Mesenchymal stem cell (in vitro differentiated cells and primary cell): ENCODE measurements around the gene PNMT.

Experiments used
- DNase-seq: peaks from one replicate; pipeline ENCODE4 v3.0.0-alpha.2; 2013
- H2AFZ ChIP-seq: one replicate; pipeline ENCODE4 v1.6.1; 2013; ENCODE audit warnings: low read depth, mild to moderate bottlenecking, control low read depth, inconsistent platforms, low read length, moderate library complexity
- H2AK5ac ChIP-seq: 2 replicates; pipeline ENCODE4 v1.6.1; 2013; ENCODE audit warnings: low read length, moderate library complexity, mild to moderate bottlenecking, inconsistent platforms; ENCODE audit not compliant: severe bottlenecking
- H2BK120ac ChIP-seq: one replicate; pipeline ENCODE4 v1.6.1; 2013; ENCODE audit warnings: low read depth, mild to moderate bottlenecking, inconsistent platforms, low read length, moderate library complexity
- H2BK12ac ChIP-seq, 2 experiments: one replicate each; pipeline ENCODE4 v1.6.1; 2013; ENCODE audit warnings: inconsistent platforms in 2 of 2, low read length in 2 of 2, mild to moderate bottlenecking in 2 of 2, moderate library complexity in 2 of 2, control low read depth in 1 of 2
- H2BK15ac ChIP-seq: one replicate; pipeline ENCODE4 v1.6.1; 2013; ENCODE audit warnings: mild to moderate bottlenecking, low read depth, inconsistent platforms; ENCODE audit not compliant: poor library complexity, severe bottlenecking
- H2BK5ac ChIP-seq: 2 replicates; pipeline ENCODE4 v1.6.1; 2013; ENCODE audit warnings: low read depth, mild to moderate bottlenecking, low read length, control low read depth, inconsistent platforms; ENCODE audit not compliant: poor library complexity, severe bottlenecking
- H3K14ac ChIP-seq, 2 experiments: one replicate each; pipeline ENCODE4 v1.6.1; 2013; ENCODE audit warnings: inconsistent platforms in 2 of 2, low read length in 2 of 2, control low read depth in 1 of 2, mild to moderate bottlenecking in 1 of 2, moderate library complexity in 1 of 2
- H3K18ac ChIP-seq, 2 experiments: one replicate each; pipeline ENCODE4 v1.6.1; 2013; ENCODE audit warnings: inconsistent platforms in 2 of 2, low read length in 2 of 2, control low read depth in 1 of 2, low read depth in 1 of 2, mild to moderate bottlenecking in 1 of 2
- H3K23ac ChIP-seq, 2 experiments: one replicate each; pipeline ENCODE4 v1.6.1; 2013; ENCODE audit warnings: inconsistent platforms in 2 of 2, low read length in 2 of 2, mild to moderate bottlenecking in 2 of 2, moderate library complexity in 2 of 2, control low read depth in 1 of 2
- H3K27ac ChIP-seq: 2 replicates; pipeline ENCODE4 v1.5.1; 2013; ENCODE audit warnings: mild to moderate bottlenecking, moderate library complexity, low read length, control low read depth, inconsistent platforms; ENCODE audit not compliant: poor library complexity, severe bottlenecking
- H3K27me3 ChIP-seq, 2 experiments: 2 replicates each; pipeline versions ENCODE4 v1.6.1 to v1.7.0; 2013; ENCODE audit warnings: low read length in 2 of 2, mild to moderate bottlenecking in 2 of 2, moderate library complexity in 2 of 2, control low read depth in 1 of 2, inconsistent platforms in 1 of 2; ENCODE audit not compliant: control insufficient read depth in 1 of 2, insufficient read depth in 1 of 2
- H3K36me3 ChIP-seq, 2 experiments: 2 replicates each; pipeline versions ENCODE4 v1.6.1 to v1.7.0; 2013; ENCODE audit warnings: low read length in 2 of 2, control low read depth in 1 of 2, inconsistent platforms in 1 of 2, low read depth in 1 of 2, mild to moderate bottlenecking in 1 of 2; ENCODE audit not compliant: insufficient read depth in 2 of 2, control insufficient read depth in 1 of 2
- H3K4ac ChIP-seq, 2 experiments: one replicate each; pipeline ENCODE4 v1.6.1; 2013; ENCODE audit warnings: inconsistent platforms in 2 of 2, low read length in 2 of 2, mild to moderate bottlenecking in 2 of 2, moderate library complexity in 2 of 2, control low read depth in 1 of 2, low read depth in 1 of 2
- H3K4me1 ChIP-seq: 2 replicates; pipeline ENCODE4 v1.6.1; 2013; ENCODE audit warnings: low read depth, low read length, control low read depth; ENCODE audit not compliant: control insufficient read depth, insufficient read depth
- H3K4me2 ChIP-seq: 2 replicates; pipeline ENCODE4 v1.6.1; 2013; ENCODE audit warnings: low read length, mild to moderate bottlenecking, inconsistent platforms; ENCODE audit not compliant: poor library complexity, severe bottlenecking
- H3K4me3 ChIP-seq, 2 experiments: 2 replicates each; pipeline versions ENCODE4 v1.5.1 to v1.7.0; 2013; ENCODE audit warnings: low read length in 2 of 2, mild to moderate bottlenecking in 2 of 2, control low read depth in 1 of 2, low read depth in 1 of 2; ENCODE audit not compliant: insufficient read depth in 1 of 2
- H3K79me1 ChIP-seq: replicated peaks from 2 replicates; pipeline ENCODE4 v1.6.1; 2013; ENCODE audit warnings: mild to moderate bottlenecking, control low read depth, low read length, inconsistent platforms; ENCODE audit not compliant: poor library complexity, severe bottlenecking
- H3K9ac ChIP-seq: 2 replicates; pipeline ENCODE4 v1.7.0; 2013; ENCODE audit warnings: mild to moderate bottlenecking, low read length, moderate library complexity
- H3K9me3 ChIP-seq: 2 replicates; pipeline ENCODE4 v1.7.0; 2013; ENCODE audit warnings: mild to moderate bottlenecking, low read length; ENCODE audit not compliant: control insufficient read depth
- H4K8ac ChIP-seq: one replicate; pipeline ENCODE4 v1.6.1; 2013; ENCODE audit warnings: inconsistent platforms, mild to moderate bottlenecking, low read length, moderate library complexity
- H4K91ac ChIP-seq: one replicate; pipeline ENCODE4 v1.6.1; 2013; ENCODE audit warnings: mild to moderate bottlenecking, low read length, inconsistent platforms
- WGBS: methylation state at CpG from one replicate; pipeline ENCODE4 v1.1.7; 2013; ENCODE audit warnings: mixed read lengths; 5-methylcytosine and 5-hydroxymethylcytosine counted together

The PNMT gene

DNA sequence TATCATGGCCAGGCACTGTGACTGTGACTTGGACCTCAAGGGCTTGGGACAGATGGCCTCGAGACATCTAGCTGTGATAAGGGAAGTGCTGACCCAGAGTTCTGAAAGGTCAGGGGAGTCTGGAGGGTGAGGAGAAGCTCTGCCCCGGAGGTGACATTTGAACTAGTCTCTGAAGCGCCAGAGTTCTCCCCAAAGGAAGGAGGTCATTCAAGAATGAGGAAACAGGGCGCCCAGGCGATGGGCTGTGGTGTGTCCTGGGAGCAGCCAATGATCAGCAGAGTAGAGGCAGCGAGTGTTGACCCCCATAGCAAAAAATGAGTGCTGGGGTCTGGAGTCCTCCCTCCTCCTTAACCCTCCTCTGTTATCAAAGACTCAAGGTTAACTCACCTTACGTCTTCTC lies 26.4 kb upstream of the PNMT start:
- H3K9ac ChIP-seq, result no peak overlapping the region
- DNase-seq, result no peak
- peaks cover 3 to 13% of the 10 kb centered on the region in 2 experiments for H3K36me3 ChIP-seq
- no peak overlapping the region for H3K4me2 ChIP-seq
- no peak overlapping the region for H4K91ac ChIP-seq
- H2BK12ac ChIP-seq, result no peak overlapping the region
- H2AK5ac ChIP-seq, result no peak overlapping the region
- 91% methylated on average over 4 of the region's 7 CpGs for WGBS
- no peak overlapping the region for H4K8ac ChIP-seq
- H3K23ac ChIP-seq, result no peak overlapping the region
- no peak overlapping the region for H3K27ac ChIP-seq
- no peak overlapping the region for H3K14ac ChIP-seq
- H3K79me1 ChIP-seq, result peaks cover 39% of the 10 kb centered on the region
- H3K9me3 ChIP-seq, result no peaks in the 10 kb centered on the region
- H2AFZ ChIP-seq, result no peak overlapping the region
- H3K4ac ChIP-seq, result no peak overlapping the region
- no peak overlapping the region for H2BK120ac ChIP-seq
- no peaks in the 10 kb centered on the region for H3K27me3 ChIP-seq
- H2BK5ac ChIP-seq, result no peak overlapping the region
- no peak overlapping the region for H3K18ac ChIP-seq
- no peak overlapping the region for H2BK15ac ChIP-seq
- peaks cover 54% of the 10 kb centered on the region for H3K4me1 ChIP-seq
- H3K4me3 ChIP-seq, result no peak overlapping the region

DNA sequence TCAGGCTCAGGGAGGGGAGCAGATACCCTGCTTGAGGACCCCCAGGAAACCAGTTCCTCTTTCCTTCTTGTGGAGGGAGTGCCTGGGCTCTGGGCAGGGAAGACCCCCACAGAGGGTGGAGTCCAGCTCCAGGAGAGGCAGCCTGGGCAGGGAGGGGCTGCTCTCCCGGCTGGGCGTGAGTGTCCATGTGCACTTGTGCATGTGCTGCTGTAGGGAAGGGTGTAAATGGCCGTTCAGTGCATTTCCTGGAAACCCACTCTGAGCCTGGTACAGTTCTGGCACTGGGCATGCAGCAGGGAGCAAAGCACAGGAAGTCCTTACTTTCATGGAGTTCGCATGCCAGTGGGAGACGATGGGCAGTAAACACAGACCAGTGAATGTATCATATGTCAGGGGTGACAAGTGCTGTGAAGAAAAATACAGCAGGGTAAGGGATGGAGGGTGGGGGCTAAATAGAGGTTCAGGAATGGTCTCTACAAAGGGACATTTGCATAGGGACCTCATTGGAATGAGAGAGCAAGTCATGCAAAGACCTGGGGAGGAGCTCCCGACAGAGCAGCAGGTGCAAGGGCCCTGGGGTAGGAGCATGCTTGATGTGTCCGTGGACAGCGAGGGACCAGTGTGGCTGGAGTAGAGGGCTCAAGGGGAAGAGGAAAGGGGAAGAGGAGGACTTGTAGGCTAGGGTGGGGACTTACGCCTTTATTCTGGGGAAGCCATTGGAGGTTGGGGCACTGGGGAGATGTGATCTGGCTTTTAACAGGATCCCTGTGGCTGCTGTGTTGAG lies 25.8 kb upstream of the PNMT start:
- peaks cover 41% of the 10 kb centered on the region for H3K79me1 ChIP-seq
- no peak for DNase-seq
- H3K23ac ChIP-seq, result no peak overlapping the region
- no peaks in the 10 kb centered on the region for H3K9me3 ChIP-seq
- peak overlapping the region in 1 of 2 experiments; percentile 63 for H3K14ac ChIP-seq
- H3K4ac ChIP-seq, result no peak overlapping the region
- no peak overlapping the region for H3K4me2 ChIP-seq
- H3K36me3 ChIP-seq, result peaks cover 3 to 17% of the 10 kb centered on the region in 2 experiments
- peak overlapping the region in 1 of 2 experiments; percentile 14 for H3K4me3 ChIP-seq
- no peak overlapping the region for H3K18ac ChIP-seq
- no peak overlapping the region for H2BK5ac ChIP-seq
- H2AFZ ChIP-seq, result no peak overlapping the region
- no peak overlapping the region for H3K9ac ChIP-seq
- no peaks in the 10 kb centered on the region for H3K27me3 ChIP-seq
- H2BK15ac ChIP-seq, result no peak overlapping the region
- H3K27ac ChIP-seq, result no peak overlapping the region
- no peak overlapping the region for H2BK120ac ChIP-seq
- H2BK12ac ChIP-seq, result peak overlapping the region in 1 of 2 experiments; percentile 34
- H4K91ac ChIP-seq, result no peak overlapping the region
- peak overlapping the region; percentile 50 for H2AK5ac ChIP-seq
- 83% methylated on average over 9 of the region's 9 CpGs for WGBS
- H3K4me1 ChIP-seq, result peaks cover 54% of the 10 kb centered on the region
- peak overlapping the region; percentile 25 for H4K8ac ChIP-seq

GRCh38 chr17:39643271-39643670 lies 25.0 kb upstream of the PNMT start:
- H2BK120ac ChIP-seq, result no peak overlapping the region
- peak overlapping the region in 1 of 2 experiments; percentile 67 for H2BK12ac ChIP-seq
- no peak overlapping the region for H3K18ac ChIP-seq
- no peak overlapping the region for H3K4ac ChIP-seq
- H4K91ac ChIP-seq, result no peak overlapping the region
- H3K4me3 ChIP-seq, result no peak overlapping the region
- H3K9ac ChIP-seq, result no peak overlapping the region
- H3K9me3 ChIP-seq, result no peaks in the 10 kb centered on the region
- H4K8ac ChIP-seq, result no peak overlapping the region
- H3K79me1 ChIP-seq, result peaks cover 34% of the 10 kb centered on the region
- H2AFZ ChIP-seq, result no peak overlapping the region
- H2BK5ac ChIP-seq, result no peak overlapping the region
- no peak overlapping the region for H3K27ac ChIP-seq
- H2AK5ac ChIP-seq, result no peak overlapping the region
- H3K27me3 ChIP-seq, result no peaks in the 10 kb centered on the region
- no peak overlapping the region for H3K14ac ChIP-seq
- H3K36me3 ChIP-seq, result peaks cover 3 to 17% of the 10 kb centered on the region in 2 experiments
- no peak overlapping the region for H3K4me2 ChIP-seq
- no peak overlapping the region for H3K23ac ChIP-seq
- H3K4me1 ChIP-seq, result peaks cover 48% of the 10 kb centered on the region
- DNase-seq, result peak; percentile 71
- 53% methylated on average over 4 of the region's 4 CpGs for WGBS
- H2BK15ac ChIP-seq, result no peak overlapping the region

DNA sequence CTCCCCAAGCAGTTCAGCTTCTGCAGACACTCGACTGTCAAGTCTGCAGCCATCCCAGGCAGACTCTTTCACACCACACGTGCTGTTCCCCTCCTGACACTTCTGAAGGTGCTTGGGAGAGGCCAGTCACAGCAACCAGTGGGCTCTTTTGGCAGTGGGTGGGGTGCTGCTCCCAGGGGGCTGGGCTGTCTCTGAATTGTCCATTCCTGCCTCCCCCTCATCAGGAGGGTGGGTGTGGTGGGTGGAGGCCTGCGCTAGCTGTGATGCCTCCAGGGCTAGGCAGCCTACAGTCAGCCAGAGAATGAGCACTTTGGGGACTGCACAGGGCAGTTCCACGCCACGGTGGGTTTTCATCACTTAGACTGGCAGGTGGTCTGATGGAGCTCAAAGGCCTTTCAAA lies 21.0 kb upstream of the PNMT start:
- Histone ChIP-seq H2BK120ac (no peak overlapping the region), H3K27ac (no peak overlapping the region), H3K18ac (no peak overlapping the region), H2AK5ac (no peak overlapping the region), H3K4me1 (peaks cover 37% of the 10 kb centered on the region), H2AFZ (no peak overlapping the region), H3K9me3 (no peaks in the 10 kb centered on the region), H2BK5ac (no peak overlapping the region), H3K23ac (no peak overlapping the region), H3K36me3 (peaks cover 7 to 20% of the 10 kb centered on the region in 2 experiments), H3K27me3 (no peaks in the 10 kb centered on the region), H2BK12ac (no peak overlapping the region), H3K4me3 (no peak overlapping the region), H4K8ac (no peak overlapping the region), H2BK15ac (no peak overlapping the region), H3K4me2 (no peak overlapping the region), H3K4ac (no peak overlapping the region), H3K14ac (no peak overlapping the region), H3K79me1 (peaks cover 44% of the 10 kb centered on the region), H4K91ac (no peak overlapping the region), H3K9ac (no peak overlapping the region)
- WGBS, result 77% methylated on average over 5 of the region's 5 CpGs
- no peak for DNase-seq
